Fibroblast of gingiva (primary cell): ENCODE measurements around the gene ACTR1B.
"Not testable (repeated sequence)": the region's sequence is repeated elsewhere in the genome, so short reads cannot be mapped to it uniquely, and the experiment has no call there.

ENCODE experiments used
- DNase-seq: peaks from one replicate; pipeline ENCODE4 v3.0.0-alpha.2; 2011; ENCODE audit warnings: low read depth

Gene ACTR1B

DNA sequence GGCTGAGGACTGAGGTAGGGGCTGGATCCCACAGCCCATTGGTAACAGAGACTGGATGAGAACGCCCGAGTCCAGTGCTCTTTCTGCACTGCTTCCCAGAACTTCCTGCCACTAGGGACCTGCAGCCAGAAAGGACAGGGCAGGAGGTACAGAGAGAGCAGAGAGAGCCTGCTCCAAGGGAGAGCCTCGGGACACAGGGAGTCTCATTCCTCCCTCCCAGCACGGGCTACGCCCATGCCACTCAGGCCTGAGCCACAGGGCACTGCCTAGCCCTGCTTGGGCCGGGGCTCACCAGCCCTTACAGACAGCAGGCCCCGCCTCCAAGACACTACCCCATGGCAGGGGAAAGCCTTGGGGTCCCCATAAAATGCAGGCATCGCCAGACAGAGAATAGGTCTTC lies 48.1 kb downstream of the ACTR1B start:
- DNase-seq = not testable (repeated sequence)

DNA sequence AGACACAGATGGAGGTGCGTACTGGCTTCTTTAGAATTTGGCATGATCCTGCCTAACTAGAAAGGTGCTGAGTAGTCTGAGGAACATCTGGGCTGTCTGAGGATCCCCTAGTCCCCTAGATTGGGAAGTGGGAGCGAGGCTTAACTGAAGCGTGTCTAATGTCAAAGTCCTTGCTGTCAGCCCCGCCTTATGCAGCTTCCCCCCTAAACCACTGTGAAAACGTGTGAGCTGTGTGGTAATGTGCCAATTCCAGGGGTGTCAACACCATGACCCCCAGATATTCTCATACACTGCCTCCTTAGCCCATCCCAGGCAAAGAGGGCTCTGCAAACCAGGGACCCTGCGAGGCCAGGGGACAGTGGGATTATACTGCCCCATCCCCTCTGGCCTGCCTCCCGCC lies 51.9 kb downstream of the ACTR1B start:
- not testable (repeated sequence) for DNase-seq

DNA sequence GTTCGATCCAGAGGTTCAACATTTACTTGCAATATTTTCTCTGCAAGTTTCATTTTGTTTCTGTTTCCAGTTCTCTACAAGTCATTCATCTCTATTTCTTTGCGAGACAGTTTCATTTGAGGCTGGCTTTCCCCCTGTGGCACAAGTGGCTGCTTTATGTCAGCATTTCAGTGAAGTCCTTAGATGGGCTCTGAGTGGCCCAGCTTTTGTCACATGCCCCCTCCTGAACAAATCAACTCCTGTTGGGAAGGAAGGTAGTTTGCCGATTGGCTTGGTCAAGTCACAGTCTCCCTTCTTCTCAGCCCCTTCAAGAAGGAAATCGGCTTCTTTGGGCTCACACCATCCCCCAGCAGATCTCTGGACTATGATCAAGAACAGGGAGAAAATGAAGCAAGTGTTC lies 55.1 kb downstream of the ACTR1B start:
- not testable (repeated sequence) for DNase-seq
